Thyroid gland (tissue), 4 donors: ENCODE results near the gene DKK1. TPM values are rescaled to one million over a fixed set of nuclear protein-coding genes. Genes with fewer than 3 reads are reported as not detected.

Source experiments
- DNase-seq, 2 donors: peaks; one replicate each; pipeline ENCODE4 v3.0.0-alpha.2; 2019
- H3K27ac ChIP-seq, 3 donors: fragments of 200-600 bp; sonication (generic); 1 replicate in 2 of 3; 2 replicates in 1 of 3; pipeline ENCODE4 v1.5.1; 2016 to 2019; ENCODE audit warnings: mild to moderate bottlenecking in 1 of 3, moderate library complexity in 1 of 3
- H3K27me3 ChIP-seq: fragments of 200-600 bp; sonication (generic); one replicate; pipeline ENCODE4 v1.5.1; 2019
- H3K36me3 ChIP-seq, 2 donors: fragments of 200-600 bp; sonication (generic); one replicate each; pipeline ENCODE4 v1.5.1; 2016 to 2019
- H3K4me1 ChIP-seq, 2 donors: fragments of 200-600 bp; sonication (generic); one replicate each; pipeline ENCODE4 v1.5.1; 2017 to 2019
- H3K4me3 ChIP-seq, 3 donors: fragments of 200-600 bp; sonication (generic); replicated peaks in 1 of 3; 1 replicate in 2 of 3; 2 replicates in 1 of 3; pipeline ENCODE4 v1.5.1; 2016; ENCODE audit warnings: mild to moderate bottlenecking in 1 of 3
- H3K9me3 ChIP-seq: fragments of 200-600 bp; sonication (generic); one replicate; pipeline ENCODE4 v1.5.1; 2017
- POLR2A ChIP-seq, 2 donors: fragments of 450-650 bp; IDR thresholded peaks; one replicate each; pipeline ENCODE4 v1.6.1; 2017; ENCODE audit warnings: antibody characterized with exemption in 2 of 2, mild to moderate bottlenecking in 2 of 2, moderate library complexity in 1 of 2
- WGBS, 2 donors: methylation state at CpG; one replicate each; pipeline ENCODE4 v1.1.5; 2017; 5-methylcytosine and 5-hydroxymethylcytosine counted together
- intact Hi-C: fragments of 100-400 bp; cut with DNase I; formaldehyde crosslinking; loops from one replicate; pipeline ENCODE4 v1.15.1; 2023
- total RNA-seq, 4 donors: library from RNA; depleted of rRNA; stranded (reverse); fragments of >200 nt; gene quantifications; one replicate each; pipeline ENCODE4 v1.2.3, GENCODE V29; 2016
- TF ChIP-seq, protein P1 (sequence below), 6 experiments: fragments of 200-600 bp in 3 of 6; fragments of 450-650 bp in 3 of 6; sonication (generic) in 3 of 6; IDR thresholded peaks; one replicate each; pipeline ENCODE4 v1.5.1; 2016 to 2019; ENCODE audit warnings: antibody characterized with exemption in 6 of 6, mild to moderate bottlenecking in 2 of 6, inconsistent platforms in 1 of 6, moderate library complexity in 1 of 6

DKK1 gene
- total RNA-seq, 4 donors from 2014 or later: 1.7 to 3.2 TPM; not detected in 2

DNA sequence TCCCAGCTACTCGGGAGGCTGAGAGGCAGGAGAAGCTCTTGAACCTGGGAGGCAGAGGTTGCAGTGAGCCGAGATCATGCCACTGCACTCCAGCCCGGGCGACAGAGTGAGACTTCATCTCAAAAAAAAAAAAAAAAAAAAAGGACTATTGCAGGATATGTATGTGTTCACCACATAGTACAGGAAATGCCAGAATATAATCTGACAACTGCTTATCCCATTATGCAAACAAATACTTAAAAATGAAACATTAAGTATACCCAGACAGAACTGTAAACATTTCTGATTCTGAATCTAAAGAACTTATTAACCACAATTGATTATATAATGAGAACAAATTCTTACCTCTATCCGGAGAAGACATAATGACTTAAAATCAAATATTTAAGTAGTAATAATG is 18.7 kb downstream of the DKK1 start:
- Histone ChIP-seq H3K4me3 (no peak overlapping the region), H3K4me1 (no peaks in the 10 kb centered on the region), H3K27ac (no peak overlapping the region), H3K9me3 (no peaks in the 10 kb centered on the region), H3K36me3 (no peaks in the 10 kb centered on the region), H3K27me3 (no peaks in the 10 kb centered on the region)
- no peak for DNase-seq
- no peak for TF ChIP-seq POLR2A (IDR thresholded peaks at IDR 0.05)
- TF ChIP-seq, protein P1, sequence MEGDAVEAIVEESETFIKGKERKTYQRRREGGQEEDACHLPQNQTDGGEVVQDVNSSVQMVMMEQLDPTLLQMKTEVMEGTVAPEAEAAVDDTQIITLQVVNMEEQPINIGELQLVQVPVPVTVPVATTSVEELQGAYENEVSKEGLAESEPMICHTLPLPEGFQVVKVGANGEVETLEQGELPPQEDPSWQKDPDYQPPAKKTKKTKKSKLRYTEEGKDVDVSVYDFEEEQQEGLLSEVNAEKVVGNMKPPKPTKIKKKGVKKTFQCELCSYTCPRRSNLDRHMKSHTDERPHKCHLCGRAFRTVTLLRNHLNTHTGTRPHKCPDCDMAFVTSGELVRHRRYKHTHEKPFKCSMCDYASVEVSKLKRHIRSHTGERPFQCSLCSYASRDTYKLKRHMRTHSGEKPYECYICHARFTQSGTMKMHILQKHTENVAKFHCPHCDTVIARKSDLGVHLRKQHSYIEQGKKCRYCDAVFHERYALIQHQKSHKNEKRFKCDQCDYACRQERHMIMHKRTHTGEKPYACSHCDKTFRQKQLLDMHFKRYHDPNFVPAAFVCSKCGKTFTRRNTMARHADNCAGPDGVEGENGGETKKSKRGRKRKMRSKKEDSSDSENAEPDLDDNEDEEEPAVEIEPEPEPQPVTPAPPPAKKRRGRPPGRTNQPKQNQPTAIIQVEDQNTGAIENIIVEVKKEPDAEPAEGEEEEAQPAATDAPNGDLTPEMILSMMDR (IDR thresholded peaks at IDR 0.05): no peak
- intact Hi-C loops: no loop called here
- WGBS, 2 donors: 81 to 84% methylated on average over 5 of the region's 5 CpGs

DNA sequence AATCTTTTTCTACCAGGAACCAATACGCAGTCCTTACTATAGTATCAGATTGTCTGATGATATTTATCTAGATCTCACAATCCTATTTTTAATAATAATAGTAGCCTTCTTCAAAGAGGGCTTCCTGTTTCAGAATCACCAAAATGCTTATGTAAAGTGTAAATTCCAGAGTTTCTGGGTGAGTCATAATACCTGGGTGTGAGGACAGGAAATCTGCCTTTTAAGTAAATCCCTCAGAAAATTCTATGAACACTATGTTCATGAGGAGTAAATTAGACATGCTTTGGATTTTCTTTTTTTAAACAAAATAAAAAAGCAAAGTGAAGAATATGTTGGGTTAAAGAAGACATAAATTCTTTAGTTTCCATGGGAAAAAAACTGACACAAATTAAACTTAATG is 20.5 kb downstream of the DKK1 start:
- Histone ChIP-seq H3K9me3 (no peaks in the 10 kb centered on the region), H3K4me3 (no peak overlapping the region), H3K27ac (no peak overlapping the region), H3K27me3 (no peaks in the 10 kb centered on the region), H3K36me3 (no peaks in the 10 kb centered on the region), H3K4me1 (no peaks in the 10 kb centered on the region)
- intact Hi-C loops: no loop called here
- 90% methylated on average over 1 of the region's 1 CpG for WGBS, 2 donors
- TF ChIP-seq, protein P1 (IDR thresholded peaks at IDR 0.05): no peak
- TF ChIP-seq POLR2A (IDR thresholded peaks at IDR 0.05): no peak
- DNase-seq: no peak

DNA sequence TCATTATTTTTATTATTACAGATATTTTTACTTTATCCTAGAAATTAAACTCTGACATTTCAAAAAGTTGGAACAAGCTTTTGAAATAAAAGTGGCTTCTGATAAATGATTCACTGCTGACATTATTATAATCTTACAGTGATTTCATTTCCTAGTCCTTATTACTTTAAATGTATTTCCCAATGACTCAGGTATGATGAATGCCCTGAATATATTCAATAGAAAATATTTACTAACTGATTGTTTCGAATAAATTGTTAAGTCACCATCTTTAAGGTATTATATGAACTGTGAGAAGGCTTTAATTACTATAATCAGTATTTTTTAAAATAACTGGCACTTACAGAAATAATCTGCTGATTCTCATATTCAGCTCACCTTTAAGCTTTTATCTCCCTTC is 21.6 kb downstream of the DKK1 start:
- DNase-seq: no peak
- no peak for TF ChIP-seq POLR2A (IDR thresholded peaks at IDR 0.05)
- TF ChIP-seq, protein P1 (IDR thresholded peaks at IDR 0.05): no peak
- intact Hi-C loops: no loop called here
- Histone ChIP-seq H3K27me3 (no peaks in the 10 kb centered on the region), H3K36me3 (no peaks in the 10 kb centered on the region), H3K4me3 (no peak overlapping the region), H3K4me1 (no peaks in the 10 kb centered on the region), H3K27ac (no peak overlapping the region), H3K9me3 (no peaks in the 10 kb centered on the region)
- 83 to 90% methylated on average over 1 of the region's 1 CpG for WGBS, 2 donors

DNA sequence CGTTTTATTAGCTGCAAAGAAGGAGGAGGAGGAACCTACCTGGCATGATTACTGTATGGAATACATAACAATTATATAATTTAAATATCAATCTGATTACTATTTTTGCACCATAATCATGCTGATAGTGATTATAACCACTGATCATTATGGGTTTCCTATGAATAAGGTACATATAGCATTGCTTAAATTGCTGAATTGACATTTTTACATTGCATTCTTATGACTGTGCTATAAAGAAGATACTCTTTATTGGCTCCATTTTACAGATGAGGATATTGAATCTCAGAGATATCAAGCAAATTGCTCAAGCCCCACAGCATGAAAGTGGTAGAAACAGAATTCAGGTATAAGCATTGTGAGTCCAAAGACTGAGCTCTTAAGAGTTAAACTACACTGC is 23.1 kb downstream of the DKK1 start:
- H3K4me3 ChIP-seq: no peak overlapping the region
- WGBS, 2 donors: 82 to 94% methylated on average over 1 of the region's 1 CpG
- no peaks in the 10 kb centered on the region for H3K27me3 ChIP-seq
- no peaks in the 10 kb centered on the region for H3K36me3 ChIP-seq
- H3K4me1 ChIP-seq: no peaks in the 10 kb centered on the region
- no peak for DNase-seq
- no peak overlapping the region for H3K27ac ChIP-seq
- no peaks in the 10 kb centered on the region for H3K9me3 ChIP-seq
- intact Hi-C loops: no loop called here
- no peak for TF ChIP-seq POLR2A (IDR thresholded peaks at IDR 0.05)
- TF ChIP-seq, protein P1 (IDR thresholded peaks at IDR 0.05): no peak

DNA sequence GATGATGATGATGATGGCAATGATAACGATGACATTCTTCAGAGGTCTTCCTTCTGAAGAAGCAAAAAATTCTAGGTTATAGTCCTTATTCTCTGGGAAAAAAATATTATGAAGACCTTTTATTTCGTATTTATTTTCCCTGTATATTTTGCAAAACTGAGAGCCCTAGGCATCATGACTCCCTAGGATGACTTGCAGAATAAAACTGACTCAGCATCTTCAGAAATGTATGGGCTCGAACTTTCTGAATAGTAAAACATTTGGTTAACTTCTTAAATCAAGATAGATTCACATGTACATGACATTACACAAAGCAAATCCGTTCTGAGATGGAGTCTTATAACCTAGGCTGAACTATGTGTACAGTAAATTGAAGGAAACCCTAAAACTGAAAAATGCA is 29.4 kb downstream of the DKK1 start:
- intact Hi-C loops: no loop called here

More for the DNA sequence above, 29.4 kb downstream of the DKK1 start:
- no peaks in the 10 kb centered on the region for H3K9me3 ChIP-seq
- DNase-seq: no peak
- WGBS, 2 donors: 74 to 77% methylated on average over 4 of the region's 4 CpGs
- no peaks in the 10 kb centered on the region for H3K27me3 ChIP-seq
- H3K4me3 ChIP-seq: no peak overlapping the region
- H3K36me3 ChIP-seq: no peaks in the 10 kb centered on the region
- no peaks in the 10 kb centered on the region for H3K4me1 ChIP-seq
- no peak overlapping the region for H3K27ac ChIP-seq
- no peak for TF ChIP-seq POLR2A (IDR thresholded peaks at IDR 0.05)
- TF ChIP-seq, protein P1 (IDR thresholded peaks at IDR 0.05): no peak
